ENCODE measurements around the gene NINJ2.

Gene NINJ2

DNA sequence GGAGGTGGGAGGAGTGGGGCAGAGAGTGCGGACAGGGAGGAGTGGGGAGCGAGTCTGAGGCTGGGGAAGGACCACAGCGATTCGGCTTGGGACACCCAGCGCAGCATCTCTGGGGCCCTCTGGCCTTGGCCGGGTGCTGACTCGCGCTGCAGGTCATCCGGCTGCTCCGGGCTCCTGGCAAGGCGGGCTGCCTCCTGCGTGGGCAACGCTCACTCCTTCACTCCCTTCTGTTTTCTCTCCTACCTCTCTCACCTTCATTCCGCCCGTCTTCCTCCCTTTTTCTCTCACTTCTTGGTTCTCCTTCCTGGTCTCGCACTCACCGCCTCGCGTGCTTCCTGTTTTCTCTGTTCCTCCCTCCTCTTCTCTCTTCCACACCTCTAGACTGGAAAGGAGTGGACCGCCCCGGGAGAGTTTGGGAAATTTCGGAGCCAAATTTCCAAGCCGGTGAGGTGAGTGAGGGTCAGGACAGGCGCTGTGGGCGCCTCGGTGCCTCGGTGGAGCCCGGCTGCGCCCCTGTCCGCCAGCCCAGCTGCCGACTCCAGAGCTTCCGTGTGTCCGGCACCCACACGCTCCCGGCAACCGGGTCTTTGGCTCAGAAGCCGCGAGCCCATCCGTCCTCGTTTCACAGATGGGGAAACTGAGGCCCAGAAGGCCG is 116.9 kb downstream of the NINJ2 start:
- DNase-seq = no peak

DNA sequence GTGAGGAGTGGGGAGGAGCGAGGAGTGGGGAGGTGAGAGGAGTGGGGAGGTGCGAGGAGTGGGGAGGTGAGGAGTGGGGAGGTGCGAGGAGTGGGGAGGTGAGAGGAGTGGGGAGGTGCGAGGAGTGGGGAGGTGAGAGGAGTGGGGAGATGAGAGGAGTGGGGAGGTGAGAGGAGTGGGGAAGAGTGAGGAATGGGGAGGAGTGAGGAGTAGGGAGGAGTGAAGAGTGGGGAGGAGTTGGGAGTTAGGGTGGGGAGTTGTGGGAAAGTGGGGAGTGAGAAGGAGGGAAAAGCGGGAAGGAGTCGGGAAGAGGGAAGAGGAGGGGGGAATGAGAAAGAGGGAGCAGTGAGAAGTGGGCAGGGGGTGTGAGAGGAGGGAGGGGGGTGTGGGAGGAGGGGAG is 117.4 kb downstream of the NINJ2 start:
- no peak for DNase-seq

DNA sequence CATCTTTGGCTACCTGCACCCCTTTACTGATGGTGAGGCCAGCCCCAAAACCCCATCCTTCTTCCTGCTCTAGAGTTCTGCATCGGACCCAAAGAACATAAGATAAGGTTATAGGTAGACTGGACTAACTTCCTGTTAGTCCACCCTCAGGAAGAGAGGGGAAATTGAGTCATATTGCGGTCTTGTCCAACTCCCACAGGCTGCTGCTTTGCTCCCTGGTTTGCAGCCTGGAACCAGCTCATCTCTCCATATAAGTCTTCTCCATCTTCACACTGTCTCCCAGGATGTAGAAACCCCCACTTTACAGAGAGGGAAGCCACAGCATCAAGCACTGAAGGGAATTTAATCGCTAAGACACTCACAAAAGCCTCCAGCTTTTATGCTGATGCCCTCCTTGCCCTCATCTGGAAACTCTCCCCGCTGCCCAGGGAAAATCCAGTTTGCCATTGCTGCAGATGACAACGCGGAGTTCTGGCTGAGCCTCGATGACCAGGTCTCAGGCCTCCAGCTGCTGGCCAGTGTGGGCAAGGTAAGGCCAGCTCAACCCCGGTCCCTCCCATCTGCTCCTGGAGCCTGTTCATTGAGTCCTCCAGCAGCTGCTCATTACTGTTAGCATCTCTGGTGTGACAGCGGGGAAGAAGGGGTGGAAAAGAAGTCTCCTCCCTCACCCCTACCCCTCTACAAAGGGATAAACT is 118.2 kb downstream of the NINJ2 start:
- DNase-seq = no peak

DNA sequence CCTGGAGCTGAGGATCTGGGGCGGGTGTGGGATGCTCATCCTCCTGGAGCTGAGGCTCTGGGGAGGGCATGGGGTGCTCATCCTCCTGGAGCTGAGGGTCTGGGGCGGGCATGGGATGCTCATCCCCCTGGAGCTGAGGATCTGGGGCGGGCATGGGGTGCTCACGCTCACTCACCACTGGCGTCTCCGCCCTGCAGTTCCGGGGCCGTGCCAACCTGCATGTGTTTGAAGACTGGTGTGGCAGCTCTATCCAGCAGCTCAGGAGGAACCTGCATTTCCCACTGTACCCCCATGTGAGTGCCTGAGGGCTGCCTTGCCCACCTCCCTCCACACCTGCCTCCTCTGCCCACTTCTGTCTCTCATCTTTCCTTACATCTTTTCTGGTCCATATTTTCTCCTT is 119.1 kb downstream of the NINJ2 start:
- DNase-seq = no peak

DNA sequence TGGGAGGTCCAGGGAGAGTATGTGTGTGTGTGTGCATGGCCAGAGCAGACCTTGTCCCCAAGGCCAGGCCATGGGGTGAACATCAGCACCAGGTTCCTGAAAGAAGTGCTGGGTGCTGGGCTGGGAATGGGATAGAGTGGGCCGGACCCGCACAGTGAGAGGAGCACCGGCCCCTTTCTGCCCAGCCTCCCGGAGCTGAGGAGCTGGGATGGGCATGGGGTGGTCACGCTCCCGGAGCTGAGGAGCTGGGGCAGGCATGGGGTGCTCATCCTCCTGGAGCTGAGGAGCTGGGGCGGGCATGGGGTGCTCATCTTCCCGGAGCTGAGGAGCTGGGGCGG is 120.2 kb downstream of the NINJ2 start:
- DNase-seq = no peak

DNA sequence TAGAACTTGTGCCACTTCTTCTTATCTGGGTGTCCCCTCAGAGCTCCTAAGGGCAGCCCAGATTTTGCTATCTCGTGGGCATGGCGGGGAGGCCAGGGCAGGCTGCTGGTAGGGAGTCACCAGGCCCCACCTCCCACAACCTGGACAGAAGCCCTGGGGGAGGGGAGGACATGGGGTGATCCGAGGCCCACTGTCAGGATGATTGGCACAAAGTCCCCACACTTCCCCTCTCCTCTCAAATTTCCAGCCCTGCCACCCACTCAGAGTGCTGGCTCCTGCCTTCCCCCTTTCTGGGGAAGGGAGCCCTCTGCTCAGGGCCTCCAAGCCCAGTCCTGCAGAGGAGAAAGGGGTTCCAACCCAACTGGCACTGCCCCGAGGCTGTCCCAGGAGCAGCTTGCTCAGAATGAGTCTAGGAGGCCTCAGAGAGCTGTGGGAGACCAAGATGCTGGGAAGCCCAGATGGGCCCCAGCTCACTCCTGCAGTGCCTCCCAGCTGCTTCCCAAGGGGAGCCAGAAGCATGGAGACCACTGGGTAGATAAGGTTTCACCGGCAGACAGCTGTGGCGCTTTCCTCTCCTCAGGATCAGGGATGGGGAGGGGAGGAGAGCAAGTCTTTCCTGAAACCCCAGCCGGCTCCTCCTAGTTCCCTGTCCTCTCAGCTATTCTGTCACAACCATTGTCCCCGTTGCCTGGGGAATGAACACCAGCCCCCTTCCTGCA is 120.7 kb downstream of the NINJ2 start:
- DNase-seq = peak; percentile 68

DNA sequence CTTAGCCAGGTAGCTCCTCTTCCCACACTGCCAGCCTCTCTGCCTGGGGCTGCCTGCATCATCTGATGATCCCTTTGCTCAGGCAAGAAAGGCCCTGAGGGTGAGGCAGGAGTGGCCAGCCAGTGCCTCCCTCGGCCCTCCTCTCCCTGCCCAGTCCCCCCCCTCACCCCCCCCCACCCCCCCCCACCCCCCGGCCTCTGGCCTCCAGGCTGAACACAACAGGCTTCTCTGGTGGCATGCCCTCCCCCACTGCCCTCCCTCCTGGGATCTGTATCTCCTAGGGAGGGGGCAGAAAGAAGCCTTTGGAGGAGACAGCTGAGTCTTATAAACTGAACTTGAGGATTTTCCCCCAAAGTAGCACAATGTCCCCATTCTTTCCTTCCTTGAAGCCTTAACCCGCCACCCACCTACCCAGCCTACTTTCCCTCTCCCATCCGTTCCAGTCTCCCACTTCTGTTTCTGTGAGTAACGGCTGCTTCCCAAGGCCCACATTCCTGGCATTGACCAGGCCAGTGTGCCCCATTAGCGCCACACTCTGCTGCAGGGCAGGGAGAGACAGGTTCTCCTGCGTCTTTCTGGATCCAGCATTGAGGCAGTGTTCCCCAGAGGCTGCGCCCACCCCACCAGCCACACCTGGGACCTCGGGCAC is 121.4 kb downstream of the NINJ2 start:
- DNase-seq = no peak

DNA sequence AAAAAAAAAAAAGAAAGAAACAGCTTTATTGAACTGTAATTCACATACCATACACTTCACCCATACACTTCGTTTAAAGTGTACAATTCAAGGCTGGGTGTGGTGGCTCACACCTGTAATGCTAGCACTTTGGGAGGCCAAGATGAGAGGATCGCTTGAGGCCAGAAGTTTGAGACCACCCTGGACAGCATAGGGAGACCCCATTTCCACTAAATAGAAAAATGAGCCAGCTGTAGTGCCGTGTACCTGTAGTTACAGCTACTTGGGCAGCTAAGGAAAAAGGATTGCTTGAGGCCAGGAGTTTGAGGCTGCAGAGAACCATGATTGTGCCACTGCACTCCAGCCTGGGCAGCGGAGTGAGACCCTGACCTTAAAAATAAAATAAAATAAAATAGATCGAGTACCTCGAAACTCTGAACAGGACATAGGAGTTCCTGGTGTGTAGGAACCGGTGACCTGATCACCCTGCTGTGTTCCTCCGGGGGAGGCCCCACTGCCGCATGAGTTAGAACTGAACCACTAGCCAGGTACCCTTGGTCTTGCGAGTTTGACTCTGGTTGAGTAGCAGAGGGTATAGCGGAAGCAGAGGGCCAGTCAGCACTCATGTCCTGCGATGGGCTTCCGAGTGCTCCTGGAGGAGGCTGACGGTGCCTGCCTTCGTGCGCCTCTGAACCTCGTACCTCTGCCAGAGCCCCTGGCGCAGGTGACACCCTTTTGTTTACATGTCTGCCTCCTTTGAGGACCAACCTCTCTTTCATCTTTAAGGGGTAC is 123.5 kb downstream of the NINJ2 start:
- DNase-seq = no peak

DNA sequence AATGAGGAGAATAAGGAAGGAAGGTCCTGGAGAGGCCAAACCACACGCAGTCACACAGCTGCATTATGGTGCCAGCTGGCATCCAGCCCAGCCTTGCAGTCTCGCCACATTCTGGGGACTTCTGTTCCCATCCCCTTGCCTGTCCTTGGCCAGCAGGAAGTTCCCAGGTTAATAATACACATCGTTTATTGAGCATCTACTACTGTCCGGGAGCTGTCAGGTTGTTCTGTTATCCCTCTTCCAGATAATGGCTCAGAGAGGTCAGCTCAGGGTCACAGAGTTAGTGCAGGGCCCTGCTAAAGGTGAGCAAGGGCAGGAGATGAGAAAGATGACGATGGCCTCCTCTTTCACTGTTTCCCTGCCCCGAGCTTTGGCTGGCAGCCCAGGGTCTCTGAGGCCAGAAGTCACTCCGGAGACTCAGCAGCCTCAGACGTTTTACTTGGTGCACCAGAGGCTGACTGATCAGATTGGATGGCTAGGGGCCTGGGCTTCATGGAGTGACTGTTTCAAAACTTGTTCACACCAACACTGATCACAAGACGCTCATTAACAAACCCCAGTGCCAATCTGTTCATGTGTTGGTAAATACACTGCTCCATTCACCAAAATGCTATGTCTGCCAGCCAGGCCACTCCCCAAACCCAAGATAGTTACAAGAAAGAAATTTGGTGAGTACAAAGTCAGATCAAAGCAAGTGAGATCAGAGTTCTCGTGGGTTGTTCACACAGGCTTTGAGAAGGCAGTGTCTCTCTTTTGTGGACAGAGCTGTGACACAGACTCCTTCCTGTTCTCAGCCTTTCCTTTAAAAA is 124.3 kb downstream of the NINJ2 start:
- DNase-seq = no peak

DNA sequence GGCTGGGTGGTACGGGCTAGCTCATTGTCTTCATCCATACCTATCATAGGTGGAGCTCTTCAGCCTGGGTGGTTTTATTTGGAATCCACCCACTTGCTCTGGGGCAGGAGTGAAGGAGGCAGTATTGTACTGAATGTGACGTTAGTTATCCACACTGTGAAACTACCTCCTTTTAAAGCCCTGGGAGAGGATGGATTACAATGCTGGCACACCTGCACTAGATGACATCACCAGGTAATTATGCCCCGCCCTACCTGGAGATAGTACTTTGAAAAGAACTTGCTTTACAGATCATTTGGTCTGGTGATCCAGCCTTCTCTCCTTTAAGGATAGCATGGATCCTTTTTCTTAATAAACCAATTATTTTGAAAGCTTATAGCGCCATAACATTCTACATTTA is 125.5 kb downstream of the NINJ2 start:
- DNase-seq = no peak

DNA sequence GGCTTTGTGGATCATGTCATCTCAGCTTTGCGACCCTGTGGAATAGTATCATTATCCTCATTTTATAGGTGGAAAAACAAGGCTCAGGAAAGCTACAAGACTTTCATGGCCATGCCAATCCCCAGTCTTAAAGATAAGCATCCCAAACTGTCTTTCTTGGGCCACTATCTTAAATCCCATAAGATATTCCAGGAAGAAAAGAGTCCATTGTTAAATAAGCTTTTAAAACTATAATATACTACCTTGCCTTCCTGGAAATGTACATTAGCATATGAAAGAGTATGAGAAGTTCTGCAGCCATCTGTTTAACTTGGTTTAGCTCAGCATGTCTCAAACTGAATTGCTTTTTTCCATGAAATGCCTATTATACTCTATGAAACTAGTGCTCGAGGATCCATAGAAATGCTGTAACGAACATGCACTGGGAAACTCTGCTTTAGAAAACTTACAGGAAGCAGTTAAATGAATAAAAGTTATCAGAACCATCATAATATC is 126.4 kb downstream of the NINJ2 start:
- no peak for DNase-seq

DNA sequence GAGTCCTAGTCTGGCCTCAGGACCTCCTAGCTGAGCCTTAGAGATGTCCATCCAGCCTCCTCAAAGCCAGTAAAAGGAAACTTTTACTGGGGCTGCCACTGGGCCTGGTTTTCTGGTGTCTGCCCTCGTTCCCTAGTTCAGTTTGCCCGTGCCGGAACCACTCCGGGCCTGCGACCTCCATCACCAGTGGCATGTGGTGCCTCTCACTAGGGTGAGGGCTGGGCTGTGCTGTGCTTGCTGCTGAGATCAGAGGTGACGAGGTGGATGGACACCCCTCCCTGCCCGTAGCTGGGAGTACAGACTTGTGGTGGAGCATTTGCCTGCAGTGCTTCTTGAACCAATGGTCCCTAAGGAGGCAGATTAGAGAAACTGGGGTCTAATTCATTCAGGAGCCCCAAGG is 127.8 kb downstream of the NINJ2 start:
- no peak for DNase-seq

DNA sequence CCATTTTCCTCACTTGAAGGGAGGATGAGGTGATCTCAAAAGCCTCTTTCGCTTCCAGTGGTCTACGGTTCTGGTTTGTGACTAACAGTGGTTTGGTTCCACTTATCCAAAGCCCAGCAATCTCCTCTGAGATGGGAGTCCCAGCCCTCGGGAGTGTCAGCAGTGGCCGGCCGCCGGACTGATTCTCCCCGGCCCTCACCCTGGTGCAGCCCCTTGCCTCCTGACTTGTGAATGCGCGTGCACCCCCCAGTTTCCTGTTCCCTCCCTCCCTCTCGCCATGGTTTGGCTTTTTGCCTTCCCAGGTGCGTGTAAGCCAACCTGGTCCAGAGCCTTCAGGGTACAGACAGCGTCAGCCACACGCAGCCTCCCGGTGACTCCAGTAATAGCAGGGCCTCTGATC is 129.0 kb downstream of the NINJ2 start:
- DNase-seq = no peak

DNA sequence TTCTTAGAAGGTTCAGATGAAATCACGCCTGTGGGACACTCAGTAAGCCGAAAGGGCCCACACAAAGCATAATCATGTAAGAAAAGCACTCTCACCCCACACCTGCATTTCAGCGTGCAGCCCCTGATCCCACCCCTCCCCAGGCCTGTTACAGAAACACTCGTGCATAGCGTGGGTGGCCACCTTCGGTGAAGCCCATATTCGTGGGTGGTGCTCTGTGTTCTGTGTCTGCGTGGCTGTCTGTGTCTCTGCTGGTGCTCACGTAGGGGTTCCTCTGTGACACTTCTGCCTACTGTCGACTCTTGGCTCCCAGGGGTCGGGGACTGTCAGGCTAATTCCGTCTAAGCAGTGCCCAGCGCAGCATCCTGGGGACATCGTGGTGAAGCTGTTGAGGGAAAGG is 129.5 kb downstream of the NINJ2 start:
- DNase-seq = no peak

DNA sequence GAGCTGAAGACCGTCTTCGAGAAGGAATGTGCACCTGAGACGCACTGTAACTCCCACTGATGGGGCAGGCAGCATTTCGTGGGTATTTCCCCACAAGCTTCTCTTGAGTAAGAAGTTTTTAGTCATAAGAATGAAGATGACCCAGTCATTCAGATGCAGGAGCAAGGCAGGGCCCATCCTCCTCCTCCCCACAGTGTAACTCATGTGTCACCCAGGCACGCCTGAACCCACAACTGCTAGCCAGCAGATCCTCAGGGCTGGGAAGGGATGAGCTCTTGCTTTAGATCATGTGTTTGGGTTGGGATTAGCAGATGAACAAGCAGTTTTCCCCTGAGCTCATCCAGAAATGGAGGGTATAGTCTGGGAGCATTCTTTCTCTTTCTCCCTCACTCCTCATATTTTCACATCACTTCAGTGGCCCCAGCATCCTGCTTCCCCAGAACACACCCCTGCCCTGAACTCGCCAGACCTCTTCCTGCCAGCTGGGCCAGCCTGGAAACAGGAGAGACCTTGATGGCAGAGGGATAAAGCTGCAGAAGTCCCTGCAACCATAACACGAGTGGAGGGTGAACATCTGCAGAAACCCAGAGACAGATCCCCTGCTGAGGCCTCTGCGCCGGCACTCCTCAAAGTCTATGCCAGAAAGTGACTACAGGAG is 130.2 kb downstream of the NINJ2 start:
- DNase-seq = no peak

DNA sequence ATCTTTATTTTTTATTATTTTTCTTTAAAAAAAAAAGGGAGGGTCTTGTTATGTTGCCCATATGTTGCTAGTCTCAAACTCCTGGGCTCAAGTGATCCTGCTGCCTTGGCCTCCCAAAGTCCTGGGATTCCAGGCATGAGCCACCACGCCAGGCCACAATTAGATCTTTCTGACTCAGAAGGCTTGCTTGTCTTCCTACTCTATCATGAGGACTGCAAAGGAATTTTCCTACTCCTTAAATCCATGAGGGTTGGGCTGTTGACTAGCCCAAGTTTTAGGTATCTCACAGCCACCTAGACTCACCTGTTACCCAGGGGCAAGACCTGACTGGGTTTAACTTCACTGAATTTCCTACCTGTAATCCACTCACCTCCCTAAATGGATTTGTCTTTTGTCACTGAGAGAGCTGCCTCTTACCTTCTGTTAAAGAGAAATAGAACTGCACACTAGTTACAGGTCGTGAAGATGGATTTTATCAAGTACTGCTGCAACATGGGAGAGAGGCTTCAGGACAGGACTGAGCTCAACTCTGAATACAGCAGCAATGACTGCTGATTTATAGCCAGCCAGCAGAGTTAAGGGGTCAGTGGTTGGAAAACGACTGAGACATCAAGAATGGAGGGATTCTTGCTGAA is 131.2 kb downstream of the NINJ2 start:
- no peak for DNase-seq

DNA sequence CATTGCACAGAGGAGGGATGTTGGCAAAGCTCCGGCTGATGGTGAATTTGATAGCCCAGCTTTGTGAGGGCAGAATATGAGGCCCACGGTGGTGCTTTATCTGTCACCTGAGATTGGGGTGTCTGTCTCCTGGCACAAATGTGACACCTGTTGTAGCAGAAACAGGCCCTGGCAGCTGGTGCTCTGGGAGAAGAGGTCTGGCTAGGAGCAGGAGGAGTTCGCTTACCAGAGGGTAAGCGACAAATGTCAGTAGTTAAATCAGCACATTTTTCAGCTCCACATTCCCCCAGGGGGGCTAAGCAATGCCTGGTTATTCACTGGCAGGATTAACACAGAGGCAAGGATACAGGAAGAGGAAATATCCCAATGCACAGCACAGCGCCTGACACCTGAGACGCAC is 132.4 kb downstream of the NINJ2 start:
- peak; percentile 31 for DNase-seq

DNA sequence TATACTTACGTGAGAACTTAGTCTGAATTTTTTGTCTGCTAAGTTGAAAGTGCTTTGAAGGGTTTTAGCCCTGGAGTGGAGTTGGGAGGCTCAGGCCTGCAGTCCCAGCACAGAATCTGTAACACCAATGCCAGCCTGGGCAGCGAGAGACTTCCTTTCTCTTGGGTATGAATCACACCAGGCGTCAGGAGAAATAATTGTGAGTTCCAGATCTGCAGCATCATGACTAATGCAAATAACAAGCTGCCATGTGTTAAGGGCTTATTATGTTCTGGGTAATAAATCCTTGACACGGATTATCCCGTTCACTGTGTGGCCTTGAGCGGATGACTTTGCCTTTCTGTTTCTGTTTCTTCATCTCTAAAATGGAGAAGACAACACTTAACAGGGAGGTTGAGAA is 132.9 kb downstream of the NINJ2 start:
- peak; percentile 79 for DNase-seq

DNA sequence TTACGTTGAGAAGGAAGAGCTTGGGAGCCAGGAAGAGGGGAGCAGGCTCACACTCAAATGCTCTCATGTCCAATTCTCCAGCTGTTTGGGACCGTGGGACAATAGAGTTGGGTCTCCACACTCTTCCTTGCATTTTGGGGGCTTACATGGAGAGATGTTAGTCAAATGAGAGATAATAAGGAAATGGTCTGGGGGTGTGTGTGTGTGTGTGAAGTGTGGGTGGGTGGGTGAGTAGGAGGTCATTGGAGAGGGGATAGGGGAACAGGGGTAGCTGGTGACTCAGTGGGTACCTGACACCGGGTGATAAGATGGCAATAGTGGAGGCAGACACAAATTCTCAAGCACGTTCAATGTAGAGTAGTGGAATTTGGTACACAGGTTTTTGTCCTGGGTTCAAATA is 135.5 kb downstream of the NINJ2 start:
- no peak for DNase-seq

DNA sequence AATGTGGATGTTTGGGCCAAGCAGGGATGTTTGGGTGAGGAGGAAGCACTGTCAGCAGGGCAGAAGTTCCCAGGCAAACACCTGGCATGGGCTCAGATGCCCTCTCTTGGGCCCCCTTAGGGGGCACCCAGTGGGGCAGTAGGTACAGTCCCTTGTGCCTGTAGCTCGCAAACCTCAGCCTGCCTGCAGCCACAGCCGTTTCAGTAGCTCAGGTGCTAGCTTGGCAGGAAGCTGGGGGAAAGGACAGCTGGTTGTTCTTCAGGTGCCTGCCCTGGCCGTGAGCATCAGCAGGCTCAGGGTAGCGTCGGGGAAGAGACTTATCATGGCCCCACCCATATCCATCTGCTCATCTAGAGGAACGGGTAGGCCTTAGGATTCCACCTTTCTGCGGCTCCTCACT is 136.0 kb downstream of the NINJ2 start:
- peak; percentile 37 for DNase-seq

DNA sequence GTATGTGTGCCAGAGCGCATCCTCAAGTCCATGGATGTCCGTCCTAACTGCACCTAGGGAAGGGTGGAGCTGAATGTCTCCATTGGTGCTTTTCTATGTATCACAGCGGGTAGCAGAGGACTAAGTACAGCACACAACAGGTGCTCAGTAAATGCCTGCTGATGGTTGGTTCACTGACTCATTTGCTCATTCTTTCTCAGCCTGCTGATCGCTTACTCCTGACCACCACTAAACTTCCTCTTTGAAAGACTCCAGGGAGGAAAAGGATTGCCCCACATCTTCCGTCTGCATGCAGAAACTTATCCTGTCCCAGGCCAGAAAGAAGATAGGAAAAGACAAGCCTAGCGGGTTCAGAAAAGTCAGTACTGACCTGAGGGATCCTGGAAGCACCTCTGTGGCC is 137.2 kb downstream of the NINJ2 start:
- DNase-seq = no peak
